Measurements from ENCODE around the gene ATL1.

DNA sequence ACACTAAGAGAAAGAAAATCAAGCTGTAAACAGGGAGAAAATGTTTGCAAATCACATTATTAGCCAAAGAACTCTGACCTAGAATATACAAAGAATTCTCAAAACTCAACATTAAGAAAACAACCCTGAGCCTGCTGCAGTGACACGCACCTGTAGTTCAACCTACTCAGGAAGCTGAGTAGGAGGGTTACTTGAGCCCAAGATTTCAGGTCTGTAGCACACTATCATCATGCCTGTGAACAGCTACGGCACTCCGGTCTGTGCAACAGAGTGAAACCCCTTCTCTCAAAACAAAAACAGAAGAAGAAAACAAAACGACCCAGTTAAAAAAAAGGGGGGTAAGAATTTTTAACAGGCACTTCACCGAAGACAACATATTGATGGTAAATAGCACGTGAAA lies 87.3 kb downstream of the ATL1 start:
- TF ChIP-seq CTCF (conservative IDR thresholded peaks at IDR 0.05; ENCODE audit: low read length) (no peak), EZH2phosphoT487 (IDR thresholded peaks at IDR 0.05; ENCODE audit: borderline replicate concordance, low read depth, low read length) (no peak)

Measured in OCI-LY7 (cell line).